NOMO-1 (cell line): ENCODE data around the gene ASH1L.
"Not testable (repeated sequence)": the region's sequence is repeated elsewhere in the genome, so short reads cannot be mapped to it uniquely, and the experiment has no call there.

Experiments used
- DNase-seq, 2 experiments: peaks; one replicate each; lab custom pipeline; 2025; ENCODE audit not compliant: unreplicated experiment in 2 of 2; lab: John Stamatoyannopoulos, UW

Gene ASH1L

DNA sequence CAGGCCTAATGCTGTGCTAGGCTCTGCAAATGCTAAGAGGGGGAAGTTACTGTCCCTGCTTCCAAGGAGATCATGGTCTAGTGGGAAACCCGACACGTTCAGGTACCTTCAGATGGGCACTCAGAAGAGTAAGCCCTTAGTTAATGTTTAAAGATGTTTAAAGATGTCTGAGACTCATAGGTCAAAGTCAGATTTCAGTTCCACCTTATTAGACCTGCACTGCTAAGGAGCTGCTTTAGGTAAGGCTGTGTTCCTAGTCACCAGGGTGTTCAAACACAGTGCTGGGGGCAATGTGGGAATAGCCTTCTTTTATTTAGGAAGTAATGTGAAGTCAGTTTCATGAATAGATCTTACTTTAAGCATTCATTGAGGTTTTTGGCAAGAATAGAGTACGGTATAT lies 245.7 kb downstream of the ASH1L start:
- no peak for DNase-seq

DNA sequence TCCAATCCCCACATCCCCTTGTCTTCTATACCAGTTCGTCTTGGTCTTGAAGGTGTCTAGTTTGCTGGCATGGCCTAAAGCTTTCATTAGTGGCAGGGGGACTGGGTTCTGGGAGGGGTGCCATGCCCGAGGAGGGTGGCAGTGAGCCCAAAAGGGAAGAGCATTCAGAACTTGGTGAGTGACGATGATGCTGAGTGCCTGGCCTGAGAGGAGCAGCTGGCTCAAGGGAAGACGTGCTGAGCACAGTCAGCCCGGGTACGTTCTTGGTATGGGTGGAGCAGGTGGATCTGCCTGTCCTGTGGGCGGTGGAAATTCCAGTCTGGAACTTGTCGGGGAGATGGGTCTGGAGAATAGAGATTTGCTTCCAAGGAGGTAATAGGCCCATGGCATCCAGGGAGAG lies 249.3 kb downstream of the ASH1L start:
- DNase-seq, result no peak

DNA sequence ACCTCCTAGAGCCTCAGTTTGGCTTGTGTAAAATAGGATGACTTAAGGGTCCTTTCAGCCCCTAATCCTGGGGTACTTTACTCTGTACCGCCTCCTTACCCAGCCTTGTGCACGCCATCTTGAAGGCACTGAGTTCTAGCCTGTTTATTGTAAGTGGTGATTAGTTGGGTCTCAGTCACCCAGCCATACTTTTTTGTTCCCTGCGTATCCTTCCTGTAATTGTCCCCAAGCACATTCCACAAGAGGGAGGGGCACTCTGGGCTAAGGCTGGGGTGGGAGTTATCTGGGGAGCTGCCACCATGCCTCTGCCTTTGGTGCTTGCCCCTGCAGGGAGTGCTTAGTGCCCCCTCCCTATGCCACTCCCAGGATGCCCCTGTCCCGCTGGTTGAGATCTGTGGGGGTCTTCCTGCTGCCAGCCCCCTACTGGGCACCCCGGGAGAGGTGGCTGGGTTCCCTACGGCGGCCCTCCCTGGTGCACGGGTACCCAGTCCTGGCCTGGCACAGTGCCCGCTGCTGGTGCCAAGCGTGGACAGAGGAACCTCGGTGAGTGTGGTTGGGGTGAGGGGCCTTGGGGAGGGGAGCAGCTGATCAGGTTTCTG lies 253.1 kb downstream of the ASH1L start:
- no peak for DNase-seq

DNA sequence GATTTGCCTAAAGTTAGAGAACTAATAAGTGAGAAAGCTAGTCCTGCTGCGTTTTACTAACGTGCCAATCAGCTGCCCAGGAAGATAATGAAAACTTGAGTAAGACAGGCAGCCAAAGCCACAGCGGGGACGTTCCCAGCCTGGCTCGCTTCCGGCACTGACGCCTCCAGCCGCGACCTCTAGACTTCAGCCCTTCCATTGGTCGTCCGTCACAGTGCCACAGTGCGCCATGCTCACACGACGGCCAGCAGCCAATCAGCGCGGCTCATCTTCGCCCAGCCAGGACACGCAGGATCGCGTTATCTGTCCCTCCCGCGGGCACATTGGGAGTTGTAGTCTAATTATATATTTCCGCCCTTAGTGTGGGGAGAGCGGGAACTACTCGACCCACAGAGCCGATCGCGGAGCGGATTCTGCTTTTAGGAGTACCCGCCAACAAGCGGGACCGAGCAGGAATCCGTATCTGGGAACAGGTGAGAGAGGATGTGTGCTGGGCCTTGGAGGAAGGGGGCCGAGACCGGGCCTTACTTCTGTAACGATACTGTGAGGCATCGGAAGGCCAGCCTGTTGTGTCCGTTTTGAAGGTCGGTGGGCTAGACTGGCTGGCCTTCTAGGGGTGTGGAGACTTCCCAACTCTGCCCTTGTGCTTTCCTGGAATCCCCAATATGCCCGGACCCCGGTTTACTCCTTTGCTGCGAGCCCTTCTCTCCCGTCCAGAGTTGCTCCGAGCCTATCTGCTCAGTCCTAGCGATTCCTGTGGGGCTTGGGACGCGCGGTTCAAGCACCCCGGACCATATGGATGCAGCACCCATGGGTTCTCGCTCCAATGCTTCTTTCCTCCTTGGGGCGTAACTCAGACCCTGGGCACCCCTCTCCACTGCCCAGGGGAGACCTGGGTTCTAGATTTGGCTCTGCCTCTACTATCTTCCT lies 253.8 kb downstream of the ASH1L start, which contains the start of gene FDPS:
Gene FDPS (plus strand): TSS at position 374 of the 930 bp plus-strand sequence. CDS start 924 bp downstream, outside the sequence.
- peak; percentile 97 to 99 for DNase-seq

DNA sequence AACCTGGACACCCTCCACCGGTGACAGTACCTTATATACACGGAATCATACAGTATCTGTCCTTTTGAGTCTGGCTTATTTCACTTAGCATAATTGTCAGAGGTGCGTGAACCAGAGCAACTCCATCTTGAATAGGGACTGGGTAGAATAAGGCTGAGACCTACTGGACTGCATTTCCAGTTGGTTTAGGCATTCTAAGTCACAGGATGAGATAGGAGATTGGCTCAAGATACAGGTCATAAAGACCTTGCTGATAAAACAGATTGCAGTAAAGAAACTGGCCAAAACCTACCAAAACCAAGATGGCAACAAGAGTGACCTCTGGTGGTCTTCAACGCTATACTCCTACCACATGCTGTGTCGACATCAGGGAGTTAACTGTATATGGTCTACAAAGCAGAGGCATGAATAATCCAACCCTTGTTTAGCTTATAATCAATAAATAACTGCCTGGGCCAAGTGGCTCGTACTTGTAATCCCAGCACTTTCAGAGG lies 255.3 kb downstream of the ASH1L start:
- peak; percentile 53 to 73 for DNase-seq

DNA sequence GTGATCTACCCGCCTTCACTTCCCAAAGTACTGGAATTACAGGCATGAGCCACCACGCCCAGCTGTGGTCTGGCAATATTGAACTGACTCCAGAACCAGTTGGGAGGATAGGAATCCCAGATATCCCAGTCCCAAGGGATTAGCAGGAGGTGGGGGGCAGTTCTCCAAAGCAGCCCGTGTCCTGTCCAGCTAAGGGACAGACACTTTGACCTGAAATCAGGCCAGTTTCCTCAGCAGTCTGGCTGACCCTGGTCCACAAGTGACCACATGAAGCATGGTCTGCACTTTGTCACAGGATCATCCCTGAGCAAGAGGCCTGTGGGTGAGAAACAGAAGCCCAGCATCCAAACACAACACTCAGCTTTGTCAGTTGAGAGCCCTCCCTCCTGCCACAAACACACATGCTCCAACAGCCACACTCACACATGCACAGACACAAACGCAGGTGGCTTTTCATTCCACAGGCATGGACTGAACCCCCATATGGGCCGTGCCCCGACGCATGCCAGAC lies 256.7 kb downstream of the ASH1L start:
- no peak for DNase-seq

DNA sequence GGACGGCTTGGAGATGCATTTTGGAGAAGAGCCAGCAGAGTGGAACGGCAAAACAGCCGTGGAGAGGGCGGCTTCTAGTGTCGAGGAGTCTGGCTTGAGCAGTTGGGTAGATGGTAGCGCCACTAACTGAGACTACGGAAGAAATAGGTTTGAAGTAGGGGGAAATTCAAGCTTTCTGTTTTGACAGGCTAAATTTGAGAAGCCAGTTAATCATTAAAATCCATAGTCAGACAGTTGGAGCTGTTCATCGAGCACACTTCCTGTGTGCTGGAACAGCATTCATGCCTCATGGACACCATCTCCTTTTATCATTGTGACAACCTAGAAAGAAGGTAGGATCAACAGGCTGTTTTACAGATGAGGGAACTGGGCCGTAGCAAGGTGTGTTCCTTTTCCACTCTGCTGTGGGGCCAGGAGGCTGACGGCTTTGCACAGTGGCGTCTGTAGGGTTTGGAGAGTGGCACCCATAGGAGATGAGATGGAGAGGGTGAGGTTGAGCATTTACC lies 258.0 kb downstream of the ASH1L start:
- no peak for DNase-seq

DNA sequence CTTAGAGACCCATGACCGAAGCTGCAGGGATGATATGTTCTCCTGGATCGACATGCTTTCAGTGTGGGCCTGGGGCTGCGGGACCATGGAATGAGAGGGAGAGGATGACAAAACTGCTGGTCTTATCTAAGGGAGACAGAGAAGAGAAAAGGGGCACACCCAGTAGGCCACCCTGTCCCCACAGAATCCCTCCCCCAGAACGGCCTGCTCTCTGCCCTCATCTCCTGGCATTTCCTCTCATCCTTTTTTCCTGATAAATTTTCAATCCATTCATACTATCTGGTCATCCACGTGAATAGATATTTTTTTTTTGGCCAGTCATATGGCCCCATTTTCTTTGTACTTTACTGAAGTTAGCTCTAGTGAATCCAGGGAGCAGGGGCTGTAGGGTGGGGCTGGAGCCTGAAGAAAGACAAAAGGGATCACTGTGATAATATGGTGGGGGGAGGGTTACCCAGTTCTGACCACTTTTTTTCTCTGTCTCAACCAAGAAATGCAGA lies 261.2 kb downstream of the ASH1L start, which contains the start of gene PKLR:
Gene PKLR (minus strand): TSS at position 97 of the 500 bp plus-strand sequence. CDS start 43 bp downstream, at position 54.
- no peak for DNase-seq

DNA sequence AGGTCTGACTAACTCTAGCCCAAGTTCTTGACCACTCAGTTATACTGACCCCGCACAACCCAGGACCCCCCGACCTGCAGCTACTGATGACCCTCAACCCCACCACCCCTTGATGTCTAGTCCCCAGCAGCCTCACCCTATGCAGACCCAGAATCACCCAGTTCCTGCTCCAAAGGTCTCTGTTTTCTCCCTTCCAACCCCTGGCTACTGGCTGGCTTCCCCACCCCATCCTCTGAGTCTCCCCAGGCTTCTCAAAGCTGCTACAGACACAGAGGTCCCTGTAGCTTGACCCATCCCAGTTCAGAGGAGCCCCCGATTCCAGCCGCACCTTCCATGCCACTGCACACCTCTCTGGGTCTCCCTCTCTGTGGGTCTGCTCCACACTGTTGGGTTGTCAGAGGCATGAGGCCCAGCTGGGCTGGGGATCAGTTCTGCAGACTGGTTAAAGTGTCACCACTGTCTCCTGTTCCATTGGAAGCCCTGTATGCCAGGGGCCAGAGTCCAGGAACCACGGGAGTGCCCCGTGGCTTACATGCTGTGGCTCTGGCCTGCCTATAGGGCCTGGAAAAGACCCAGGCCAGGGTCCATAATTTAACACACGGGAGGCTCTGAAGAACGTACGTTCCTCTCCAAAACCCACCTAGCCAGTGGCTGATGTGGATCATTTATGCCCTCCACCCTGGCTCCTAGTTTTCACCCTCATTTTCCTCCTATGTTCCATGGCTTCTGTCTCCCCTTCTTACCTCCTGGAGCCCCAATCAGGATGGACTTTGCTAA lies 261.9 kb downstream of the ASH1L start:
- DNase-seq, result no peak

DNA sequence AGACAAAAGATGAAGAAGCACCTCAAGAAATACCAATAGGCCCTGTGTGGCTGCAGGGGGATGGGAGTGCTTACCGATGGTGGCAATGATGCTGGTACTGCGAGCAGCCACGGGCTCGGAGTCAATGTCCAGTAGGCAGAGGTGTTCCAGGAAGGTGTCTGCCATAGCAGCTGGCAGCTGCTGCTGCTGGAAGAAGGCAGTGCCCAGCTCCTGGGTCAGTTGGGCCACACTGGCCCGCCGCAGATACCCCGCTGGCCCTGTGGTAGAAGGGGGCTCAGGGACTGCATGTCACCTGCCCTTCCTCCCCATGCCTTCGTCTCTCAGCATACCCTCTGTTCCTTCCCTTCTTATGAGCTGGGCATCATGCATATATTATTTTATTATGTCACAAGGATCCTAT lies 262.6 kb downstream of the ASH1L start:
- DNase-seq, result no peak

DNA sequence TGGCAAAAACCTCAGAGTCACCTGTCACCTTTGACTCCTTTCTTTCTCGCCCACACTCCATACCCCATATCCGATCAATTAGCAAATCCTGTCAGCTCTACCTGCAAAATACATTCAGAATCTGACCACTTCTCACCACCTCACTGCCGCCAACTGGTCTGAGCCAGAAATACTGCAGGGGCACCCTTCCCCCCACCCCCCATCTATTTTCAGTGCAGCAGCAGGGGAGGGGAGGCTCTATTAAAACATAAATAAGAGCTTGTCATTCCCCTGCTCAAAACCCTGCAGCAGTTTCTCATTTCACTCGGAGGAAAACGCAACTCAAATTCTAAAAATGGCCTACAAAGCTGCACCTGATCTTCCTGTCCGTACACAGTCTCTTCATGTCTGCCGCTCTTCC lies 265.2 kb downstream of the ASH1L start:
- DNase-seq, result no peak

DNA sequence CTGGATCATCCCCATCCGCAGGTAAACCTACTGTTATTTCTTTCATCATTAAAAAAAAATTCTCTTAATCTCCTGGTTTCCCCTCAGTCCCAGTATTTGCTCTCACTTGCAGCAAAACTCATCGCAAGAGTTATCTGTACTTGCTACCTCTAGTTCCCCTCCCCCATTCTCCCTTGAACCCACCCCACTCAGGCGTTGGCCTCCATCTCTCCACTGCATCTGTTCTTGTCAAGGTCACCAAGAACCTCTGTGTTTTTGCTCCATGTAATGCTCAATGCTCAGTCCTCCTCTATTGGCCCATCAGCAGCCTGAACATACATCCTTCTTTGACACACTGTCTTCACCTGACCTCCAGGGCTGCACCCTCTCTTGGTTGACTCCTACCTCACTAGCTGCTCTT lies 265.9 kb downstream of the ASH1L start:
- no peak for DNase-seq

DNA sequence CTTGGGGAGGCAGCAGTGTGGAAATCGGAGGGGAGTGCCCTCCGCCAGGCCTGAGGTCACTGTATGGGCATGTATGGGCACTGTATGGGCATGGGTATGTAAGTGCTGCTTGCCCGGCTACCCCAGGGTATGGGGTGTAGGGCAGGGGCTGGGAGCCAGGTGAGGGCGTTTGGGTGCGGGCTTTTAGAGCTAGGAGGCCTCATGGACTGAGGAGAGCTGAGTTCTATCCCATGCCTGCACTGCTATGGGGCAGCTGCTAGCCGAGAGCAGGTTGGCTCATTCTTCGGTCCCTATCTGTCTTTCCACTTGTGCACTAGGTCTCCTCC lies 266.7 kb downstream of the ASH1L start:
- no peak for DNase-seq

DNA sequence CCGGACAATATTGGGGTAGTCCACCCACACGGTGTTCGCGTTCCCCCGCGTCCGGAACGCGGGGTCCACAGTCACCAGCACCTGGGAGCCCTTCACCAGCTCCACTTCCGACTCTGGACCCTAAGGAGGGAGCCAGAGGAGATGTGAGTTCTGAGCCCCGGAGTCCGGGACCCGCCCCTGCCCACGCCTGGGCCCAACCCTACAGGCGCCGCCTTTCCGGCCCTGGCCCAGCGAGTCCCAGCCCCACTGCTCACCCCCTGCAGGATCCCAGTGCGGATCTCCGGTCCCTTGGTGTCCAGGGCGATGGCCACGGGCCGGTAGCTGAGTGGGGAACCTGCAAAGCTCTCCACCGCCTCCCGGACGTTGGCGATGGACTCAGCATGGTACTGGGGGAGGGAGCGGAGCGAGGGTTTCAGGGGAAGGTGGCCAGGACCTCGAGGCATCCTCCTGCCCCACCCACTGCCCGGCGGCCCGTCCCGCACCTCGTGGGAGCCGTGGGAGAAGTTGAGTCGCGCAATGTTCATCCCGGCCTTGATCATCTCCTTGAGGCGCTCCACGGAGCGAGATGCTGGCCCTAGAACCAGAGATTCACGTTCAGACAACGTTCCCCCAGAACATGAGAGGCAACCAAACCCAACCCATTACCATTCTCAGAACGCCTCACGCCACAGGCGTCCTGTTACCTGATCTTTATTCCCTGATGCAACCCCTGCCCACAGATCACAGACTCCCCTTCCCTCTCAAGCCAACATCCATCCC lies 267.2 kb downstream of the ASH1L start:
- DNase-seq, result no peak

DNA sequence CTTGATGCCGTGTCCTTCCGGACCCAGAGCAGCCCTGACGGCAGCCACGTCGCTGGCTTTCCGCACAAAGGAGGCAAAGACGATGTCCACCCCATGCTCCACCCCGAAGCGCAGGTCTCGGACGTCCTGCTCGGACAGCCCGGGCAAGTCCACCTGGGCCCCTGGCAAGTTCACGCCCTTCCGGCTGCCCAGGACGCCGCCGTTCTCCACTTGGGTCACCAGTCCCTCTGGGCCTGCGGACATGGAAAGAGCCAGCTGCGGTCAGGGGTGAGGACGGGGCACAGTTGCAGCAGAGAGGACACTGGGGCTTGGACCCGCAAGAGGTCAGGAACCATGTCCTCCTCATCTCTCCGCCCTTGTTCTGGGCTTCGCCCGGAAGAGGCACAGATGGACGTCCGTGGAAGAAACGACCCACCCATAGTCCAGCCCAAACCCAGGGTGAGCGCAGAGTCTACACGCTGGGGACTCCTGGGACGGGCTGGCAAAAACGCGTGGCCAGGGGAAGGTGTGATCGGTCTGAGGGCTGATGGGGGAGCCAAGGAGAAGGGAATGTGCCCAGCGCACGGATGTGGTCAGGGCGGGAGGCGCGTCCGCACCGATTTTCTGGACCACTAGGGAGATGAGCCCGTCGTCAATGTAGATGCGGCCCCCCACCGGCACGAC lies 268.0 kb downstream of the ASH1L start:
- DNase-seq, result no peak

DNA sequence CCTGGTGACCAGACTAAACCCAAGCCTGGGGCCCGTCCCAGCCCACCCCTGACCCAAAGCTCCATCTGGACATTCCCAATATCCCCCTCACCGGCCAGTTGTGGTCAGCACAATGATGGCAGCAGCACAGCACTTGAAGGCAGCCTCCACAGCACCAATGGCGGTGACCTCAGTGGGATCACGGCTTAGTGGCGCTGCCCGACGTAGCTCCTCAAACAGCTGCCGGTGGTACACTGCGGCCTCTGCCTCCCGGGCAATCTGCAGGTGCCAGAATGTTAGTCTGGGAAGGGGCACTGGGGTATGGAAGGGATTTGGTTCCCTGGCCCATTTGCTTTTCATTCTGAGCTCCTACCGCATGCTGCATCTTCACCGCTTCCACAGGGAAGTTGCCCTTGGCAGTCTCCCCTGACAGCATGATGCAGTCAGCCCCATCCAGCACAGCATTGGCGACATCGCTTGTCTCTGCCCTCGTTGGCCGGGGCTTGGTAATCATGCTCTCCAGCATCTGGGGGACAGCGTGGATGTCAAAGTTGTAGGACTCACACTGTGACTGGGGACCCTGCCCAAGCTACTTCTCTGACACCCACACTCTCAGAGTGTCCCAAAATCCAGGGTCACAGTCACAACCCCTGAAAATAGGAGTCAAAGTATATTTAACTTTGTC lies 269.4 kb downstream of the ASH1L start:
- no peak for DNase-seq

DNA sequence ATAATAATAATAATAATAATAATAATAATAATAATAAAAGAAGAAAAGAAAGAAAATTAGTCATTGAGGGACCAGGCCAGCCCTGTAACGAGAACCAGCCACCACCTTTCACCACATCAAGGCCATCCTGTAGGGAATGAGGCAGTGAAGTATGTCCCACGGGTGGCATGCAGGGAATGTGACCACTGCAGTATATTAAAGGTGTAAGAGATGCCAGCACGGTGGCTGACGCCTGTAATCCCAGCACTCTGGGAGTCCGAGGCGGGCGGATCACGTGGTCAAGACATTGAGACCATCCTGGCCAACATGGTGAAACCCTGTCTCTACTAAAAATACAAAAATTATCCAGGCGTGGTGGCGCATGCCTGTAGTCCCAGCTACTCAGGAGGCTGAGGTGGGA lies 271.6 kb downstream of the ASH1L start:
- DNase-seq, result not testable (repeated sequence)

DNA sequence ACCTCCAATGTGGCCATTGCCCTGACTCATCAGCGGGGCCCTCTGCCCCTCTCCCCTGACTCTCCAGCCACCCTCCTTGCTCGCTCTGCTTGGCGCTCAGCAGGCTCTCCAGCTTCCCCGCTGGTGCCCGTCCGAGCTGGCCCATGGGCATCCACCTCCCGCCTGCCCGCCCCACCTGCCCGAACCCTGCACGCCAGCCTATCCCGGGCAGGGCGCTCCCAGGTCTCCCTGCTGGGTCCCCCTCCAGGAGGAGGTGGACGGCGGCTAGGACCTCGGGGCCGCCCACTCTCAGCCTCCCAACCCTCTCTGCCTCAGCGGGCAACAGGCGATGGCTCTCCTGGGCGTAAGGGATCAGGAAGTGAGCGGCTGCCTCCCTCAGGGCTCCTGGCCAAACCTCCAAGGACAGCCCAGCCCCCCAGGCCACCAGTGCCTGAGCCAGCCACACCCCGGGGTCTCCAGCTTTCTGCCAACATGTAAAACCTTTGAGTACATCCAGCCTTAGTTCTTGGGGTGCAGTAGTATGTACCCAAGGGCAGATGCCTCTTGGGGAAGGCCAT lies 274.5 kb downstream of the ASH1L start:
- DNase-seq, result no peak

DNA sequence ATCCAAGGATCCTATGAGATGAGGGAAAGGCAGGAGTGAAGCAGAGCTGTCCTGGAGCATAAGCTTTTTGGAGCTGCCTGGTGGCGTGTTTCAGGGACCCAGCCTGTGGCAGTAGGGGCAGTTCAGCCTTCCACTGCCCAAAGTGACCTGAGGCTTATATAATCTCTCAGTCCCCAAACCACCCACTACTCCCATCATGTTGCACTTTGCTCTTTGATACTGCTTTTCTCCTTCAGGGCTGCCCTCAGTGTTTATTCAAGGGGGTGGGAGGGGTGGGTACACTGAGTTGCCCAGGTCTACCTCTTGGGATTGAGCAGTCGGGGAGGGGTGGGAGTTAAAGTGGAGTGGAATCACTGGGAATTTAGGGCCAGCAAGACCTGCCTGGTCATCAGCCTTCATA lies 276.1 kb downstream of the ASH1L start:
- no peak for DNase-seq
